ENCODE data around the gene CD59.
"Not testable (repeated sequence)": the region's sequence is repeated elsewhere in the genome, so short reads cannot be mapped to it uniquely, and the experiment has no call there.

CD59 gene

DNA sequence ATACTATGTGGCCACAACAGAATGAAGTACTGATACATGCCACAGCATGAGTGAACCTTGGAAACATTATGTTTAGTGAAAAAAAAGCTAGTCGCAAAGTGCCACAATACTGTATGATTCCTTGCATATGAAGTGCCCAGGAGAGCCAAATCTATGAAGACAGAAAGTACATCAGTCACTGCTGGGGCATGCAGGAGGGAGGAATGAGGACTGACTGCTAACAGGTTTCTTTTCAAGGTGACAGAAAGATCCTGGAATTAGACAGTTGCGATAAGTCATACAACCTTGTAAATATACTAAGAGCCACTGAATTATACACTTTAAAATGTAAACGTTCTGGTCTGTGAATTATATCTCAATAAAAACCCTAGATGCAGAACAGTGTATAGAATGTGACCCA, 23.8 kb downstream of the CD59 start:
- no peaks in the 10 kb centered on the region for H3K27me3 ChIP-seq (ENCODE audit: control insufficient read depth, insufficient read depth, low read length)
- H3K36me3 ChIP-seq (ENCODE audit: control insufficient read depth, insufficient read depth, low read length): peaks cover 54% of the 10 kb centered on the region
- no peaks in the 10 kb centered on the region for H3K9me3 ChIP-seq (ENCODE audit: control insufficient read depth, insufficient read depth, low read depth, low read length)
- H3K4me1 ChIP-seq (ENCODE audit: control insufficient read depth, insufficient read depth, low read length): no peaks in the 10 kb centered on the region
- no peak overlapping the region for H3K27ac ChIP-seq (ENCODE audit: low read depth, low read length)
- no peak overlapping the region for H3K9ac ChIP-seq (ENCODE audit: low read length)
- H3K4me3 ChIP-seq (ENCODE audit: low read depth, low read length): no peak overlapping the region

DNA sequence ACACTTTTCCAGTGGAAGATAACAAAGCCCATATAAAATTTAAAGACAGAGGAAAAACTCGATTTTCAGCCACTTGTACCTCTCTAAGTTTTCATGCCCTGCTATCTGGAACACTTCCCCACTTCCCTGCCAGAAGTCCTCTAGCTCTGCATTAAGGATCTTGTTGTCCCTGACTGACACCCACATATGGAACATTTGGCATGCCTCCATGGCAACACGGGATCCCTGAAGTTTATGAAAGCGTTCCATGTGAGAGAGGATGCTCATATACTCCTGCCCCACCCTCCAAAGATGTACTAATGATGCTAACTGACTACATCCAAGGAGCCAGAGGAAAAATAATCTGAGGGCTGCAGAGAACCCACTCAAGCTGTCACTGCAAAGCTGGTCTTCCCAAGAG, 26.8 kb downstream of the CD59 start:
- Histone ChIP-seq H3K9me3 (ENCODE audit: control insufficient read depth, insufficient read depth, low read depth, low read length) (no peaks in the 10 kb centered on the region), H3K36me3 (ENCODE audit: control insufficient read depth, insufficient read depth, low read length) (peaks cover 46% of the 10 kb centered on the region), H3K27ac (ENCODE audit: low read depth, low read length) (no peak overlapping the region), H3K4me1 (ENCODE audit: control insufficient read depth, insufficient read depth, low read length) (no peaks in the 10 kb centered on the region), H3K9ac (ENCODE audit: low read length) (no peak overlapping the region), H3K4me3 (ENCODE audit: low read depth, low read length) (no peak overlapping the region), H3K27me3 (ENCODE audit: control insufficient read depth, insufficient read depth, low read length) (no peaks in the 10 kb centered on the region)

DNA sequence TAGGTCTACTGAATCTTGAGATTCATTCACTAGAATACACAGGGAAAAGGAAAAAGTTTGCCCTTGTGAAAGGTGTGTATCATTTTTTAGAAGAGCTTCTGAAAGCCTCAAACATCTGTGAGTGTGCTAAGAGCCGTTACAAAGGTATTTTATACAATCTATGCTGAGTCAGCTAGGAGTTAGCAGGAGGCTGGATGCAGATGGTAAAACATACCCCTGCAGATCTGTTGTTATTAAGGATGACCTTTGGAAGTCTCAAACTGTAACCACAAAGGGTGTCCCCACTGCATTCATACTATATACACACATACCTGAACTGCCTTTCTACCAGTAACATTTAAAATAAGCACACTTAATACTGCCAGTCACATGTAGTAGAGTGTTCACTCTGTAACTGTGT, 27.2 kb downstream of the CD59 start:
- Histone ChIP-seq H3K27me3 (ENCODE audit: control insufficient read depth, insufficient read depth, low read length) (no peaks in the 10 kb centered on the region), H3K36me3 (ENCODE audit: control insufficient read depth, insufficient read depth, low read length) (peaks cover 42% of the 10 kb centered on the region), H3K9me3 (ENCODE audit: control insufficient read depth, insufficient read depth, low read depth, low read length) (no peaks in the 10 kb centered on the region), H3K9ac (ENCODE audit: low read length) (no peak overlapping the region), H3K4me1 (ENCODE audit: control insufficient read depth, insufficient read depth, low read length) (no peaks in the 10 kb centered on the region), H3K4me3 (ENCODE audit: low read depth, low read length) (no peak overlapping the region), H3K27ac (ENCODE audit: low read depth, low read length) (no peak overlapping the region)

DNA sequence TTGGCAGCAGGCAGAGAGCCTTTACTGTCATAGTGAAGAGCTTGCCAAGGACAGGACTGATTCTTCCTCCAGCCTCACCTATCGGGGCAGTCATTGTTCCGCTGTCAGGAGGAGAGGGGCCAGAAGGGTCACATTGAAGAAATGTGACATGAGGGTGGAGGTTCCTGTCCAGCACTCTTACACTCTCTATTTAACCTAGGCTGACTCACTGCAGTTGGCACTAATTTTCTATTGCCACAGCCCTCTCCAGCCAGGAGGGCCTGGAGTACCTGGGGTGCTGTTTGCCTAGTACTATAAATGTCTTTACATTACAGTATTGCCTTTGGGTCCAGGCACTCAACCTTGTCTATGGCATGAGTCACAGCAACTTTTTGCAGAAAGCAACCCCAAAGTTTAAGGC, 28.4 kb downstream of the CD59 start:
- not testable (repeated sequence) for H3K27me3 ChIP-seq (ENCODE audit: control insufficient read depth, insufficient read depth, low read length); H3K4me3 ChIP-seq (ENCODE audit: low read depth, low read length); H3K4me1 ChIP-seq (ENCODE audit: control insufficient read depth, insufficient read depth, low read length); H3K9me3 ChIP-seq (ENCODE audit: control insufficient read depth, insufficient read depth, low read depth, low read length); H3K27ac ChIP-seq (ENCODE audit: low read depth, low read length); H3K9ac ChIP-seq (ENCODE audit: low read length)
- H3K36me3 ChIP-seq (ENCODE audit: control insufficient read depth, insufficient read depth, low read length): peaks cover 32% of the 10 kb centered on the region

DNA sequence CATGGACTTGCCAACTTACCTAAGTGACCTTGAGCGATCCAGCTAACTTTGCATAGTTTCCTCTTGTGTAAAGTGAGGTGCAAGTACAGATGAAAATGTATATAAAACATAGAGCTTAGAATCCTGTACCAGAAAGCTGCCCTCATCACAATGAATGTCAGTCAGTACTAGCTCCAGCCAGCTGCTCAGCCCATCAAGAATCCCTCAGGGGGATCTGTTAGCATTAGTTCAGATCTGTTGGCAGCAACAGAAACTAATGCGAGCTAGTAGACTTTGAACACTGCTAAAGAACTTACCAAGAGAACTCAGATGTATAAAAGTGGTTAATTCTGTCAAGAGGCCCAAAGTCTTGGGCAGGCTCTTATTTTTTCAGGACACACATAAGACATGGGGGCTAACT, 29.3 kb downstream of the CD59 start:
- Histone ChIP-seq H3K36me3 (ENCODE audit: control insufficient read depth, insufficient read depth, low read length) (peaks cover 28% of the 10 kb centered on the region), H3K4me1 (ENCODE audit: control insufficient read depth, insufficient read depth, low read length) (no peaks in the 10 kb centered on the region; the same call in 1 of the 2 replicates), H3K27me3 (ENCODE audit: control insufficient read depth, insufficient read depth, low read length) (no peaks in the 10 kb centered on the region), H3K9me3 (ENCODE audit: control insufficient read depth, insufficient read depth, low read depth, low read length) (no peaks in the 10 kb centered on the region), H3K27ac (ENCODE audit: low read depth, low read length) (no peak overlapping the region), H3K9ac (ENCODE audit: low read length) (no peak overlapping the region), H3K4me3 (ENCODE audit: low read depth, low read length) (no peak overlapping the region)

DNA sequence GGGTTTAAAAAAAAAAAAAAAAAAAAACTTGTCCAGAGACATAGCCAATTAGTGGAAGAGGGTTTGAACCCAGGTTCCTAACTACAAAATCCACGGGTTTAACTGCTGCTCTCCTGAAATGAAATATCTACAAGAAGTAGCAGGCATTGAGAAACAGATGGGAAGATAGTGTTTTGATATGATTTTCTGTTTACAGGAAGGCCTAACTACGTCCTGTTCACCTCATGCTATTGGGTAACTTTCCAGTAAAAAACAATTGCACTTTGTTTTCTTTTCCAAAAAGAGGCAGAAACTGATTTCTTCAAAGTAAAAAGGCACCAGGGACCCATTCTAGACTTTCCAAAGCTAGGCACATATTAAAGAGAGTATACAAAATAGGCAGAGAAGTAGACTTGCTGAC, 29.7 kb downstream of the CD59 start:
- H3K36me3 ChIP-seq (ENCODE audit: control insufficient read depth, insufficient read depth, low read length): peaks cover 28% of the 10 kb centered on the region
- H3K4me1 ChIP-seq (ENCODE audit: control insufficient read depth, insufficient read depth, low read length): no peaks in the 10 kb centered on the region; the same call in 1 of the 2 replicates
- no peak overlapping the region for H3K9ac ChIP-seq (ENCODE audit: low read length)

DNA sequence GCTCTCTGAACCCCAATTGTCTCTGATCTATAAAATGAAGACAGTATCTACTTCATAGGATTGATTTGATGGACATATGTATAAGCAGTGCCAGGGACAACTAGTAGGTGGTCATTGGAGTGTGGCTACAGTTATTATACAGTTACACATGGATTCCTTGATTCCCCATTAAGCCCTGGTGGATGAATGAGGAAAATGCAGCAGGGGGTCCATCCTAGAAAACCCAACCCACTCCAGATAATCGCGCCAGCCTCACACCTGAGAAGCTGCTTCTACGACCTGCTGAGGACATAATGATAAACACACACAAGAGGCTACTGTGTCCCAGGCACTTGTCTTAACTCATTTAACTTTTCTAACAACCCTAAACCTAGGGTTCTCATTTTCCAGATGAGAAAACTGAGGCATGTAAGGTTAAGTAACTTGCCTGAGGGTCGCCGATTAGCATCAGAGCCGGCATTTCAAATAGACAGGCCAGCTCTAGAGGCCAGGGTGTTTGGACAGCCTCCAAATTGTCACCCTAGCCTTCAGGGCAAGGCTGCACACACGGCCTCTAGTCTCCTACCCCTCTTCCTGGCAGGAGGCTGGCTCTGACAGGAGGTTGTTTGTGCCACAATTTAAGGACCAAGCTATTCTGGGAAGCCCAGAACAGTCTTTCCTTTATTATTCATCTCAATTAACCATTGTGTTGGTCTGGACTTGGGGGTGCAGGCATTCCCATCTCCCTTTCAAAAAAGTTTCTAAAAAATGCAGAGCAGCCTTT, 31.8 kb downstream of the CD59 start:
- Histone ChIP-seq H3K4me3 (ENCODE audit: low read depth, low read length) (no peak overlapping the region), H3K9ac (ENCODE audit: low read length) (no peak overlapping the region), H3K9me3 (ENCODE audit: control insufficient read depth, insufficient read depth, low read depth, low read length) (no peaks in the 10 kb centered on the region), H3K27me3 (ENCODE audit: control insufficient read depth, insufficient read depth, low read length) (peaks cover 7% of the 10 kb centered on the region), H3K4me1 (ENCODE audit: control insufficient read depth, insufficient read depth, low read length) (peaks cover 13% of the 10 kb centered on the region), H3K36me3 (ENCODE audit: control insufficient read depth, insufficient read depth, low read length) (peaks cover 18% of the 10 kb centered on the region), H3K27ac (ENCODE audit: low read depth, low read length) (no peak overlapping the region)

More for the DNA sequence above, 29.7 kb downstream of the CD59 start:
- no peak overlapping the region for H3K4me3 ChIP-seq (ENCODE audit: low read depth, low read length)
- no peak overlapping the region for H3K27ac ChIP-seq (ENCODE audit: low read depth, low read length)
- H3K27me3 ChIP-seq (ENCODE audit: control insufficient read depth, insufficient read depth, low read length): no peaks in the 10 kb centered on the region
- H3K9me3 ChIP-seq (ENCODE audit: control insufficient read depth, insufficient read depth, low read depth, low read length): no peaks in the 10 kb centered on the region

DNA sequence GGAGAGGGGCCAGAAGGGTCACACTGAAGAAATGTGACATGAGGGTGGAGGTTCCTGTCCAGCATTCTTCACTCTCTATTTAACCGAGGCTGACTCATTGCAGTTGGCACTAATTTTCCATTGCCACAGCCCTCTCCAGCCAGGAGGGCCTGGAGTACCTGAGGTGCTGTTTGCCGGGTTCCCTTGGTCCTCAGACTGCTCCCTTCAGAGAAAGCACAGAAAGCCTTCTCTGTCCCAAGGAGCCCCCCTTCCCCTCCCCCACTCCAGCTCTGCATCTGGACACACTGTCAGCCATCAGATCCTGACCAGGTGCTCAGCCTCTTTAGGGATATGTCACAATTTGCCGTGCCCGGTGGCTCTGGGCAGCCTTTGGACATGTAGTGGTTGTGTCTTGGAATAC, 32.4 kb downstream of the CD59 start:
- H3K27me3 ChIP-seq (ENCODE audit: control insufficient read depth, insufficient read depth, low read length): peaks cover 14% of the 10 kb centered on the region
- no peak overlapping the region for H3K27ac ChIP-seq (ENCODE audit: low read depth, low read length)
- peaks cover 12% of the 10 kb centered on the region for H3K36me3 ChIP-seq (ENCODE audit: control insufficient read depth, insufficient read depth, low read length)
- no peak overlapping the region for H3K4me3 ChIP-seq (ENCODE audit: low read depth, low read length)
- peaks cover 15% of the 10 kb centered on the region for H3K4me1 ChIP-seq (ENCODE audit: control insufficient read depth, insufficient read depth, low read length)
- H3K9ac ChIP-seq (ENCODE audit: low read length): no peak overlapping the region
- no peaks in the 10 kb centered on the region for H3K9me3 ChIP-seq (ENCODE audit: control insufficient read depth, insufficient read depth, low read depth, low read length)

DNA sequence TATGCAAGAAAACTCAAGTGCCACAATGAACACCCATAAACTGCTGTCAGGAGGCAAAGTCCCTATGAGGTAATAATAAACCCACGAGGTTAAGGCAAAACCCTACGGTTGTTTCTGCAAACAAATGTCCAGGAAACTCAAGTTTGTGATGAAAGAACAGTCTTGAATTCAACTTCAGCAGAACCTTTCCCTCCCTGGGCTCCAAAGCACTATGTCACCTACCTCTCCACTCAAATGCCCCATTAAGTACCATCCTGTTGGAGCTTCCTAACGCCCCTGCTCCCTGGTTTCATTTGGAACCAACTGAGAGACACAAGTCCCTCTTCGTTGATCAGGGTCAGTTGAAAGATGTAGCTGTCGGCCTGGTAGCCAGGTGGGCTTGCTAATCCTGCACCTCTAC, 33.0 kb downstream of the CD59 start:
- no peak overlapping the region for H3K4me3 ChIP-seq (ENCODE audit: low read depth, low read length)
- H3K27ac ChIP-seq (ENCODE audit: low read depth, low read length): no peak overlapping the region
- H3K4me1 ChIP-seq (ENCODE audit: control insufficient read depth, insufficient read depth, low read length): peaks cover 15% of the 10 kb centered on the region
- no peak overlapping the region for H3K9ac ChIP-seq (ENCODE audit: low read length)
- 0 out of 2 replicates have a peak, but pooled peaks cover 8% of the 10 kb centered on the region for H3K36me3 ChIP-seq (ENCODE audit: control insufficient read depth, insufficient read depth, low read length)
- peaks cover 14% of the 10 kb centered on the region for H3K27me3 ChIP-seq (ENCODE audit: control insufficient read depth, insufficient read depth, low read length)
- H3K9me3 ChIP-seq (ENCODE audit: control insufficient read depth, insufficient read depth, low read depth, low read length): no peaks in the 10 kb centered on the region

DNA sequence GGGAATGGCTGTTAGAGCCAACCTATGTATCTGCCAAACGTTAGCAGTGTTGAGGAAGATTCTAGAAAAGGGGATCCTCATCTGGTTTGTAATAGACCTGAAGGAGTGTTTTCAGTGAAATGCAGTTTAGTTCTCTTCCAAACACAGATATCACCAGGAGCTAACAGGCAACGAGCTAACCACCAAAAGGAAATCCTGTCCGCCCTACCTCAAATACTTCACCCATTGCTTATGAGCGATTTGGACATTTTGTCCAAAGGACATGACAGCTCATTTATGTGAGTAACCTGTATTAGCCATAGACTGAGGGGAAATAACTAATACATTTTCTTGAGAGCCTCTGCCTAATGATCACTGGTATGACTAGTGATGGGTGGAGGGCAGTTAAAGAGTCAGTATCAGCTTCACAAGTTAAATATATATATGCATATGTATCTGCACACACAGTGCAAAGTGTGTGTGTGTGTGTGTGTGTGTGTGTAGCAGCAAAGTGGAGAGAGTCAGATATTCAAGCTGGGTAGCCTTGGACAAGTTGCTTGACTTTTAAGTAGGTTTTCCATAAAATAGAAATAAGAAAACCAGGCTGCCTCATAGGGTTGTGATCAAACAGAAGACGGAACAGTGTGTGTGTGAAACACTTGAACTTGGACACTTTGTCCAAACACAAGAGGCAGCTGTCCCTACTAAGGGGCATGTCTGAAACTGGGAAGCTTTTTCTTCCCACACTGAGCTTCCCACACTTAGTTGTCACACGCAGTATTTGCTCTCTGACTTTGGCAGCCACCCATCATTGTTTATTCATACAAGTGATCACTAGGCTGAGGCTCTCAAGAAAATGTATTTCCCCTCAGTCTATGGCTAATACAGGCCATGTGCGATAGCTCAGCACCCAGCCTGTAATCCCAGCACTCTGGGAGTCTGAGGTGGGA, 34.7 kb downstream of the CD59 start:
- Histone ChIP-seq H3K9ac (ENCODE audit: low read length) (peak overlapping the region; percentile 31), H3K27me3 (ENCODE audit: control insufficient read depth, insufficient read depth, low read length) (peaks cover 14% of the 10 kb centered on the region), H3K4me1 (ENCODE audit: control insufficient read depth, insufficient read depth, low read length) (peaks cover 19% of the 10 kb centered on the region), H3K9me3 (ENCODE audit: control insufficient read depth, insufficient read depth, low read depth, low read length) (no peaks in the 10 kb centered on the region), H3K27ac (ENCODE audit: low read depth, low read length) (no peak overlapping the region), H3K36me3 (ENCODE audit: control insufficient read depth, insufficient read depth, low read length) (0 out of 2 replicates have a peak, but pooled peaks cover 4% of the 10 kb centered on the region), H3K4me3 (ENCODE audit: low read depth, low read length) (peak overlapping the region; percentile 83)
